HG03439 (cell line): Measurements from ENCODE around the gene LRRC4B.

Experiments used
- ATAC-seq: cut with Tn5 transposase; IDR thresholded peaks from one replicate; pipeline ENCODE4 v1.9.1; 2021; ENCODE audit warnings: mild to moderate bottlenecking, moderate library complexity; ENCODE audit not compliant: unreplicated experiment

LRRC4B gene

DNA sequence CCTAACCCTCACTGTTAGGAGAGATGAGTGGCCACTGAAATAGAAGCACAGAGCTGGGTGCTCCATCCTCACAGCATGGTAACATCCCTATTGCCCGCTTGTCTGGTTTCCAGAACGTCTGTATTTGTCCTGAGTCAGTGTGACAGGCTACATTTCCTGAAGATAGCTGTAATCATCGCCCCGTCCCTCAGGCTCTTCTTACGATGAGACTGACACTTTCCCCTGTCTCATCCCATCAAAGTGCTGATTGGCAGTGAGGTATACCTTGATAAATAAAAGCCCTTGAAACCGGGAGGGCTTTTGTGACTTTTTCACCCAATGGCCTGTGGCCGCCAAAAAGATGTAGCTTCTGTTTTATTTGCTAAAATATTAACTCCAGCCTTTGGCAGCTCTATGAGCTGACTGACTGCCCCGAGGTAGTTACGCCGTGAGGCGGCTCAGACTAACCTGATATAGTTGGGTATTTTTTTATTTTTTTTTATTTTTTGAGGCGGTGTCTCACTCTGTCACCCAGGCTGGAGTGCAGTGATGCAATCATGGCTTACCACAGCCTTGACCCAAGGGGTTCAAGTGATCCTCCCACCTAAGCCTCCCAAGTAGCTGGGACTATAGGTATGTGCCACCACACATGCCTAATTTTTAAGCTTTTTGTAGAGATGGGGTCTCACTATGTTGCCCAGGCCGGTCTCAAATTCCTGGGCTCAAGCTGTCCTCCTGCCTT is 5.7 kb upstream of the LRRC4B start:
- no peak for ATAC-seq

DNA sequence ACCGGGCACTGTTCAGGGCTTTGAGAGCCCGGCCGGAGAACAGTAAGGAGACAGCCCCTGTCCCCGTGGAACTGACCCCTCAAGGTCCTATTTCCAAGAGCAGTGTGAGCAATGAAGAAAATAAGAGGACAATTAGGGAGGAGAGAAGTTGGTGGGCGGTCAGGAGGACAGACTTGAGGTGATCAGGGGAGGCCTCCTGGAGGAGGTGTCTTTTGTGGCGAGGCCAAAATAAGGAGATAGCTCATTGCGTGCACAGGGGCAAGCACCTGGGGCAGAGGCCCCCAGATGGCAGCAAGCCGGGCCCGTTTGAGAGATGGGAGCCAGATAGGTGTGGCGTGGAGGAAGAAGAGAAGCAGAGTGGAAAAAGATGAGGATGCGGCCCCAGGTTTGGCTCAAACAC is 2.8 kb upstream of the LRRC4B start:
- ATAC-seq: no peak

DNA sequence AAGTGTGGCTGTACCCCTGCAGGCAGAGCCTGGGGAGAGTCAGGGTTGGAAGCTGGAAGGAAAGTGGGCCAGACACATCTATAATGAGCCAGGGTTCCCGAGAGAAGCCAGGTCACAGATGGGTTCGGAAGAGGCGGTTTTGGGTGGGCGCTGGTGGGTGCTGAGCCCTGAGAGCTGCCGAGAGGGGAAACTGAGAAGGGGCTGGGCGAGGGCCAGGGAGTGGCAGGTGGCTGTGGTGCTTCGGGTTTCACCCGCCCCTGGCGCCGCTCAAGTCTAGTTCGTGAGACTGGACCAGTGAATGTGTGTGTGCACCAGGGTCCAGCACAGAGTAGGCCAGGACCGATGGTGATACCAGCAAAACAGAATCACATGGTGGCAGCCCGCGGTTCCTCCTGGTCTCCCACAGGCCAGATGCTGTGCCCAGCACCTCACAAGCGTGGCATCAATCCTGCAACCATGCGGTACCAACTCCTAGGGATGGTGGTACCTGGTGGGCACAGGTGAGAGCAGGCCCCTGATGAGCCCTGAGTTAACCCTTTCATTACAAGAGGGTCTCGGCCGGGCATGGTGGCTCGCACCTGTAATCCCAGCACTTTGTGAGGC is 1.8 kb upstream of the LRRC4B start:
- ATAC-seq: no peak

DNA sequence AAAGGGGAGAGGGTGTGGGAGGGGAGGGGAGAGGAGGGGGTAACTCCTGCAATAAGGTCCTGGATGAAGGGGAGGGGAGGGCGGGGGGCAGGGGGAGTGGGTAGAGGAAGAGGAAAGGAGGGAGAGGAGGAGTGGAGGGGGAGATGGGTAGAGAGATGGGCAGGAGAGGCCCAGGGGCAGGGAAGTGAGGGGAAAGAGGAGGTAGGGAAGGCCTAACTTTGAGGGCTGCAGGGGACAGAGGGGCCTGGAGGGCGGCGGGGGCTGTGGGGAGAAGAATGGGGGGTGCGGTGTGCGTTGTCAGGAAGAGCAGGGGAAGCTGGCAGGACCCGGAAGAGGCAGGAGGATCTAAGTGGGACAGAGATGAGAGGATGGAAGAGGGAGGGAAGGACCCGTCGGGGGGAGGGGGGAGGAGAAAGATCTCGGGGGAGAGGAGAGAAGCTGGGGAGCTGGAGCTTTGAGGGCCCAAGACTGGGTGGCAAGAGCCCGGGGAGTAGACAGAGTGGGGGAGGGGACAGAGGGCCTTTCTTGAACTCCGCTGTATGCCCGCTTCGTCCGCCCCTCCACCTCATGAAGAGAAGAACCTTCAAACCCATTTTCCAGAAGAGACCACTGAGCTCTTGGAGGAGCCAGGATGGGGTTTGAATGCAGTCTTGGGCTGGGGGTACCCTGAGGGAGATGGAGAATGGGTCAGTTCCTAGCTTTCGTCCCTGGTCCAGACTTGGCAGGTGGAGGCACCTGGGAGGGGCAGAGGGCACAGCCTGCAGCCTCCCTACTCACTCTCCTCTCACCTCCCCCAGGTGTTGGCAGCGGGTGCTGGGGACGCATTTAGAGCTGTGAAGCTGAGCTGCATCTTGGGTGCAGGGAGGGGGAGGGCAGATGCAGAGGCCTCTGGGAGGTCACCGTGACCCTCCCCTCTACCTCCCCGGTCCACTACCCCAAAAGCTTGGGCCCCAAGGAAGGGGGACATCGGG is 778 bp upstream of the LRRC4B start:
- no peak for ATAC-seq

DNA sequence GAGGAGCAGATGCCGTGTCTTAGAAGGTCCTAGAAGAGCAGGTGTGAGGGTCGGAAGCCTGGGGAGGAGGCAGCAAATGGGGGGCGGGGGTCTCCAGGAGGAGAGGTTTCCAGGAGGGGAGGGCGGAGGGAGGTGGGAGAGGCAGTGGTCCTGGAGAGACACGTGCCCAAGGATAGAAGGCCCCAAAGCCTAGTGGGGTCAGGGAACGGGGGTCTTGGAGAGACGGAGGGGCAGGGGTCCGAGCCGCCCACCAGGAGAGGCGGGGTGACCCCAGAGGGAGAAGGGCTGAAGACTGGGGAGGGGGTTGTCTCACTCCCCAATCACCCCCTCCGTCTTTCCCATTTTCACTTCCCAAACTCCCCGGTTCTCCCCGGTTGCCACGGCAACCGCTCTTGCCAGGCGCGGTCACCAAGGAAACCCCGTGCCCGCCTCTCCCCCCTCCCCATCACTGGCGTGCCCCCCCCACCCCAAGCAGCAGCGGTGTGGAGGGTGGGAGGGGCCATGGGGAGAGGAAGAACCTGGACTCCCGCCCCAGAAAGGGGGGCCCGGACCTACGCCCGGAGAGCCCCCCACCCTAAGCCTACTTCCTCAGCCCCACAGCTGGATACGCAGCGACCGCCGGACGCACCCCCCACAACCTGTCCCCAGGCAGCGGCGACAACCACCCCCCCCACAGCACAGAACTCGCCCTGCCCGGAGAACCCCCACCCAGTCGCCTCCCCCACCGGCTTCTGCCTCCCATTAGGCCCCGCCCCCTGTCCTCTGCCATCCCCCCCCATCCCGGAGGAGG is 988 bp downstream of the LRRC4B start:
- ATAC-seq: no peak

DNA sequence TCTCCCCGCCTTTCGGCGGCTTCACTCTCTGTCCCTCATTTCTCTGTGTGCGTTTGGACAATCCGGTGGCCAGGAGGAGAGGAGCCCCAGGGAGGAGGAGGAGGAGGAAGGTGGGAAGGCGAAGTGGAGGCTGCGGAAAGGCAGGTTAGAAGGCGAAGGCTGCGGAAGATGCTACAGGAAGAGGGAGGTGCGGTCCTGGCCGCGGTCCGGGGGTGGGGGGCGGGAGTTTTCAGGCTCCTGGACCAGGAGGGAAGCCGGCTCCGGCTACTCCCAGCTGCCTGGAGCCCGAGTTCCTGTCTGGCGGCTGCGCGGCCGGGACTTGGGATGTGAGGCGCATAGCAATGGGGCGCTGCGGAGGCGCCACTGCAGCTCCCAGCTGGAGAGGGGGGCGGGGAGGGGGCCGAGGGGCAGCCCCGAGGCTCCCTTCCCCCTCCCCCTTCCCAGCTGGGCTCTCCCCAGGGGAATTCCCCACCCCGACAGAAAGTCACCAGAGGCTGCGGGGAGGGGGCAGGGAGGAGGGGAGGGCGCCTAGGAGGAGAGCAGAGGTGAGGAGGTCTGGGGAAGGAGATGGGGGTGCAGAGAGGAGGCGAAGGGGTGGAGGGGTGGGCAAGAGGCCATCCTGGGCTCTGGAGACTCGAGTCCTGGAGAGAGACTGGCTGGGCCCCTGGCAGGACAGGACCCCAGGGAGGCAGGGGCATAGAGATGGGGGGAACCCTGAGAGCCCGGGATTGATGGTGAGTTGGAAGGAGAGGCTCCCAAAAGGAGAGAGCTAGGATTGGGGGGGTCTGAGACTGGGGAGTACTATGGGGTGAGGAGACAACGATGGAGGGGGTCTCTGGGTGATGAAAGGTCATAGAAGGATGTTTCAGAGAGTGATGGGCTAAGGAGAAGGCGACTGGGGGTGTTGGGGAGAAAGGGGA is 2.0 kb downstream of the LRRC4B start:
- ATAC-seq: no peak

DNA sequence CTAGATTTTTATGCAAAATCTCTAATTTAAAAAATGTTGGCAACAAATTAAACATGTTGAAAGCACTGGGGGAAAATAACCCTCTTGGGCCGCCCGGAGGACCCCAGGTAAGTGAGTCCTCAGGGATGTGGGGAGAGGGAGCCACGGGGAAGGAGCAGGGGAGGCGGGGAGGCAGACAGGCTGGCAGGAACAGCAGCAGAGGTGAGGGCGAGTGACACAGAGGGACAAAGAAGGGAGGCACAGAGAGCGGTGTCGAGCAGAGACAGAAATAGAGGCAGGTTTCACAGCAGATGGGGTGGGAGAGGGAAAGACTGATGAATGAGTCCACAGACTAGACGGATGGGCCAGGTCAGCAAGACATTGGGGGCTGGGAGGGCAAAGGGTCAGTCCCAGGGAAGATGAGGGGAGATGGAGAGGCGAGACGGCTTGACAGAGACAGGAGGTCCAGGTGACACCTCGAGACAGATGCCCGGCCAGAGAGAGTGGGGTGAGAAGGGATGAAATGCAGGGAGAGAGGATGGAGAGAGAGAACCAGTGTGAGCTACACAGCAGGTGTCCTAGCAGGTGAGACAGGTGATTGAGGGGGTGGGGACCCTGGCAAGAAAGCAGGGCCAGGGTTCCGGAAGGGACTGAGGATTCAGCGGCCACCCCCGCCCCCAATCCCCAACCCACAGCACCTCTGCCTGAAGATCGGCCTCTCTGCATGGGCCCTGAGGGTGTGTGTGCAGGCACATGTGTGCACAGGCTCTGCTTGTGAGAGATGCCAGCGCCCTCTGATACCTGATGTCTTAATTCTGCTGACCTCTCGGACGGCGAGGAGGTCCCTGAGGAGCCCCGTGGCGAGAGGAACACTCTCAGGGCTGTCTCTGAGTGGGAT is 3.8 kb downstream of the LRRC4B start:
- no peak for ATAC-seq

DNA sequence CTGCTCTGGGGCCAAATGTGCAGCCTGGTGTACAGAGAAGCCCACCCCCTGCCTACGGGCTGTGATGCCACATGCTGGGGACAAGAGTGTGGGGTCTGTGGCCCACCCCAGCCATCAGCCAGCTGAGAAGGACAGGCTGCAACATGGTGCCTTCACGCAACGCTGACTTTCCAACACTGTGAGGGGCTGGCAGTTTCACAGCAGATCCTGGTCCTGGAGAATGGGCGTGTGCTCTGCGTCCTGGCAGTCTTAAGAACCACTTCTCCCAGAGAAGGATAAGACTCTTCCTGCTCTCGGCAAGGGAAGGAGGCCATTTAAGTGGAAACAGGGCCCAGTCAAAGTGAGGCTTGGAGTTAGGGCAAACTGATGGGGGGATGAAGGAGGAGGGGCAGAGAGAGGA is 4.6 kb downstream of the LRRC4B start:
- no peak for ATAC-seq

DNA sequence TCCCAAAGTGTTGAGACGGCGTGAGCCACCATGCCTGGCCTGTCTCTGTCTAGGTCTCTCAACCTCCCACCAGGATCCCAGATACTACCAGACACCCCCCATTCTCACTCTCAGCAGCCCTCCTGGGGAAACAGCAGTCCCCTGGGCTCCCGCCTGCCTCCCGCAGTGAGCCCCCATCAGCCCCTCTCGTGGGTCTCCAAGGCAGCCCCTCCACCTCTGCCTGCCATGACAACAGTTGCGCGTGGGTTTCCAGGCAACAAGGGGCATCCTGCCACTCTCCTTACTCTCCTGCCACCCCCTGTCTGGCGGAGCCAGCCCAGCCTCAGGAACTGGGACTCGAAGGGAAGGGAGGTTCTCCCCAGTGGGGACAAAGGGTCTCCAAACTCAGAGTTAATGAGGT is 5.2 kb downstream of the LRRC4B start:
- no peak for ATAC-seq

DNA sequence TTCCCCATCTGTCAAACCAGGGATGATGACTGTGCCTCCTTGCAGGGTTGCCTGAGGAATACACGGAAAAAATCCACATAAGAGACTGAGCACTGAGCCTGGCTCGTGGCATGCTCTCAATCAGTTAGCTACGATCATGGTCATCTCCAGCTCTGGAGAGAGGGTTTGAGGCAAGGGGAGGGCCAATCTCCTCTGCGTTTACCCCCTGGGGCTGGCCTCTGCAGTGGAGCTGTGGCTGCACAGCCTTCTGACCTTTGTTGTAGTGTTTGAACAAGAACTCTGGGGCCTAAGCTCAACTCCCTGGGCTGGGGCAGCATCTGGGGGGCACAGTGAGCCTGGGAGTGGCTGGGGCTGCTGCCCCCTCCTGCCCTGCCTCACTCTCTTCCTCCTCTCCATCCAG is 5.9 kb downstream of the LRRC4B start:
- no peak for ATAC-seq

DNA sequence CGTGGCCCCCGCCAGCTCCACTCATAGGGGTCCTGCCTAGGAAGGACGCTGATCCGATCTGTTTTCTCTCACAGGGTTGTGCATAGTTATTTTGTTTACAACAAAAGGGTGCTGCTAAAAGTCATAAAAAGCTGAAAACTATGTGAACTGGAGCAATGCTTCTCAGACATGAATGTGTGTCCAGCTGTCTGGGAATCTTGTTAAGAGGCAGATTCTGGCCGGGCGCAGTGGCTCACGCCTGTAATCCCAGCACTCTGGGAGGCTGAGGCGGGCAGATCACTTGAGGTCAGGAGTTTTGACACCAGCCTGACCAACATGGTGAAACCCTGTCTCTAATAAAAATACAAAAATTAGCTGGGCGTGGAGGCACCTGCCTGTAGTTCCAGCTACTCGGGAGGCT is 8.6 kb downstream of the LRRC4B start:
- no peak for ATAC-seq

DNA sequence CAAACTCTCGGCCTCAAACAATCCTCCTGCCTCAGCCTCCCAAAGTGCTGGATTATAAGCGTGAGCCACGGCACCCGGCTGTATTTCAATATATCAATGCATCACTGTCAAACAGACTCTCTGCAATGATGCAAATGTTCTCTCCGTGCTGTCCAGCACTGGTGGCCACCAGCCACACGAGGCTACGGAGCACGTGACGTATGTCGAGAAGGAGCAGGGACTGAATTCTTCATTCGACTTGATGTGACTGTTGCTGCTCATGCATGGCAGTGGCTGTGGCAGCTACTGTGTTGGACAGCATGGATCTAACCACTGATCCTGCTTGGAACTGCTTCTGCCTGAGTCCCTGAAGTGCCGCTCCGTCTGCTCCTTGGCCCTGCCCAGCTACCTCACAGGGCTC is 9.8 kb downstream of the LRRC4B start:
- no peak for ATAC-seq

DNA sequence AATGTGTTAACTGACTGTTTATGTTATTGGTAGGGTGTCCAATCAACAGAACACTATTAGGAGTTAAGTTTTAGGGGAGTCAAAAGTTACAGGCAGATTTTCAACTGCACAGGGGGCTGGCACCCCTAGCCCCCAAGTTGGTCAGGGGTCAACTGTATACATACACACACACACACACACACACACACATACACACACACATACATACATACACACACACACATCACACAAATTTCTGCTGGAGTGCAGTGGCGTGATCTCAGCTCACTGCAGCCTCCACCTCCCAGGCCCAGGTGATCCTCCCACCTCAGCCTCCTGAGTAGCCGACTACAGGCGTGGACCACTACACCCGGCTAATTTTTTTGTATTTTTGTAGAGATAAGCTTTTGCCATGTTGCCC is 10.2 kb downstream of the LRRC4B start:
- ATAC-seq: no peak

DNA sequence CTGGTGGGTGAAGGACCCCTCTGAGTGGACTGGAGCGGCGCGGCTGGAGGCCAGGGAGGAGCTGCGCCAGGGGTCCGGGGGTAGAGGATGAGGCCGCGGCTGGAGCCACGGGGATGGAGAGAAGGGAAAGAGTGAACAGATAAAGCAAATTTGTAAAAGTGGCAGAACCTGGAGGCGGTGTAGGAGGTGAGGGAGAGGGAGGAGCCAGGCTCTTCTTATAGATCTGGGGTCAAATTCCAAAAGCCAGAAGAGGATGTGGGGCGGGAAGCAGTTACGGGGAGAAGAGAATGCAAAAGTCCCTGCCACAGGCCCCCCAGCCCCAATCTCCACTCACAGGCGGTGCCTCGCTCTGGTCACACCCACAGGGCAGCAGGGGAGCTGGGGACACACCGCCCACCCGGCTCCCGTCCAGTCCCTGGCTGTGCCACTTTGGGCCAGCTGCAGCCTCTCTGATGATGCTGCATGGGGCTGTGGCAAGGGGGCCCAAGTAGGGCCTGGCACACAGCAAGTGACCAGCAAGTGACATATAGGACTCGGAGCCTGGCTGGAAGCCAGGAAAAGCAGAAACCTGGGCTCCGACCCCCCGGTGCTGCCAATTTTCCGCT is 11.1 kb downstream of the LRRC4B start:
- no peak for ATAC-seq

DNA sequence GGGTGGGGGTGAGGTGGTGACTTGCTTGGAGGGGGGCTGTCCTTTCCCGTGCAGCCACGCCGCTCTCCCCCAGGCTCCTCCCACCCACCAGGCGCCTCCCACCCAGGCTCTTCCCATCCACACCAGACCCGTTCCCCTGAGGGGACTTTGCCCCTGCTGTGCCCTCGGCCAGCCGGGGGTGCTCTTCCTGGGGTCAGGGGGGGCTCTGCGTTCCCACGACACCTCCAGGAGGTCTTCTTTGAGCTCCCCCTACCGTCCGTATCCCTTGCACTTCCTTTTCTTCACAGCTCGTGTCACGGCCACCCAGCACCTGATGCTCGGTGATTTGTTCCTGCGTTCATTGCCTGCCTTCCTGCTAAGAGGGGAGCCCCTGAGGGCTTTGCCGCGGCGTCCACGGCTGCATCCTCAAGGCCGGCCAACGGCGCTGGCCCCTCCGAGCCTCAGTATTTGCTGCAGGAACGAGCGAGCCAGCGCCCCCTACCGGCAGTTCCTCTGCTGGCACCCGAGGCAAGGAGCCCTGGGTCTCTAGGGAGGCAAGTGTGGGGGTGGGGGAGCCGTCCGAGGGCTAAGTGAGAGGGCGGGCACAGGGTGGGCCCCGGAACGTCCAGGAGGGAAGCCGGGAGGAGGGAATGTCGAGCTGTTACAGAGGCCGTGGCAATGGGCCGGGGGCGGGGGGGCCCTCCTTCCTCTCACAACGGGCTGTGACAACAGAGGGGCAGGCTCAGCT is 11.8 kb downstream of the LRRC4B start:
- no peak for ATAC-seq

DNA sequence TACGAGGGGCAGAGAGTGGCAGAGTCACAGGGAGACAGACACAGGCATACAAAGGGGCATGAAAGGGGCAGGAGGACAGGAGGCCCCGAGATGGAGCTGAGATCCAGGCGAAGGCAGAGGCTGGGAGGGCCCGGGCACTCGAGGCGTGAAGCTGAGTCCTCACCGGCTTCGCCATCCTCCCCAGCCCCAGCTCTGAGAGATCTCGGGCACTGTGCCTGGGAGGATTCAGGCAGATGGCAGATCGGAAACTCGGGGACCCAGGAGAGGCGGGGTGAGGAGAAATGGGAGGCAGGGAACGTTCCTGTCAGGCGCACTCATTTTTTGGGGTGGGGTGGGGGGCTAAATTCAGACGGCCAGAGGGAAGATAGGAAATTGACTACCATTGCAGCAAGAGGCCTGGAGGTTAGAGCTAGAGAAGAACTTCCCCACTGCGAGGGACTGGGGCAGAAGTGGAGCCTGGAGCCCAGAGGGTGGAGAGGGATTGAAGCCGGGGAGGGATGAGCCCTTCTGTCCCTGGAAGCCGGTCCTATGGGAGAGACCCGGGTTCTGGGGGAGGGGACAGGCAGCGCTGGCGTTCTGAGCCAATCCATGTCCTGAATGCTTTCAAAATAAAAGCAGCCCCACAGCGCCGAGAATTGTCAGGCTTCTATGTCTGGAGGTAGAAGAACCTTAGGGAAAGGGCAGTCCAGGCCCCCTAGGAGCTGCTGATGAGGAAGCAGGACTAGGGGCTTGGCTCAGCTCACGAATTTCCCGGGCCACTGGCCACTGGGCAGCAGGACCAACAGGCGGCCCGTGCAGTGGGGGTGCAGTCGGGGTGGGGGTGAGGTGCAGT is 12.6 kb downstream of the LRRC4B start:
- no peak for ATAC-seq

DNA sequence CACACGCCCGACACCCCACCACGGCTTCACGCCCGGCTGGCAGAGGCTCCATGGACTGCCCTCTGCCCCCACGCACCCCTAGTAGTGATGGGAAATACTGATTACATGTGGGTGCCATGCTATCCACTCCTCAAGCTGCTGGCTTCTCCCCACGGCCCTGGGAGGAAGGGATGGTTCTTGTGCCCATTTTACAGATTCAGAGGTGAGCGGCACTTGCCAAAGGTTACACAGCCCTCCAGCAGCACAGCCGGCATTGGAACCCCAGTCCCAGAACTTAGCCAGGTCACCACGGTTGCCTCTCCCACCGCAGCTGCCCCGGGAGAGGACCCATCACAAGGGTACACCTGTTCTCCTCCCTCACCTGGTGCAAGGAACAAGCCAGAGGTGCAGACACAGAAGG is 13.2 kb downstream of the LRRC4B start:
- ATAC-seq: no peak
